Measurements from ENCODE around the gene PLRG1.
"Not testable (repeated sequence)": the region's sequence is repeated elsewhere in the genome, so short reads cannot be mapped to it uniquely, and the experiment has no call there.

PLRG1 gene

GRCh38 chr4:154549894-154550790, at the start of gene PLRG1:
TSS of gene PLRG1 (minus strand) at chr4:154550400. CDS start at chr4:154550308, 92 bp downstream.
- Histone ChIP-seq H3K27me3 (ENCODE audit: control insufficient read depth, insufficient read depth, low read length) (no peaks in the 10 kb centered on the region), H3K9me3 (ENCODE audit: control insufficient read depth, insufficient read depth, low read length) (no peaks in the 10 kb centered on the region), H3K4me1 (ENCODE audit: control insufficient read depth, insufficient read depth, low read length) (peaks cover 4% of the 10 kb centered on the region), H3K36me3 (ENCODE audit: control insufficient read depth, insufficient read depth, low read length) (peaks cover 5% of the 10 kb centered on the region), H3K4me3 (ENCODE audit: low read depth, low read length) (peak within 1 kb of the TSS; percentile 95), H3K9ac (ENCODE audit: low read depth, low read length) (peak within 1 kb of the TSS; percentile 79)

GRCh38 chr4:154597798-154598774, 47.9 kb upstream of the PLRG1 start:
- no peaks in the 10 kb centered on the region for H3K9me3 ChIP-seq (ENCODE audit: control insufficient read depth, insufficient read depth, low read length)
- H3K27me3 ChIP-seq (ENCODE audit: control insufficient read depth, insufficient read depth, low read length), result no peaks in the 10 kb centered on the region
- H3K4me3 ChIP-seq (ENCODE audit: low read depth, low read length), result no peak overlapping the region
- H3K9ac ChIP-seq (ENCODE audit: low read depth, low read length), result no peak overlapping the region
- H3K4me1 ChIP-seq (ENCODE audit: control insufficient read depth, insufficient read depth, low read length), result no peaks in the 10 kb centered on the region
- H3K36me3 ChIP-seq (ENCODE audit: control insufficient read depth, insufficient read depth, low read length), result no peaks in the 10 kb centered on the region

GRCh38 chr4:154597281-154597680, 47.1 kb upstream of the PLRG1 start:
- H3K9me3 ChIP-seq (ENCODE audit: control insufficient read depth, insufficient read depth, low read length); H3K4me3 ChIP-seq (ENCODE audit: low read depth, low read length); H3K9ac ChIP-seq (ENCODE audit: low read depth, low read length); H3K36me3 ChIP-seq (ENCODE audit: control insufficient read depth, insufficient read depth, low read length); H3K27me3 ChIP-seq (ENCODE audit: control insufficient read depth, insufficient read depth, low read length); H3K4me1 ChIP-seq (ENCODE audit: control insufficient read depth, insufficient read depth, low read length): not testable (repeated sequence)

GRCh38 chr4:154595807-154596206, 45.6 kb upstream of the PLRG1 start:
- Histone ChIP-seq H3K4me1 (ENCODE audit: control insufficient read depth, insufficient read depth, low read length) (no peaks in the 10 kb centered on the region), H3K9ac (ENCODE audit: low read depth, low read length) (no peak overlapping the region), H3K9me3 (ENCODE audit: control insufficient read depth, insufficient read depth, low read length) (no peaks in the 10 kb centered on the region), H3K36me3 (ENCODE audit: control insufficient read depth, insufficient read depth, low read length) (no peaks in the 10 kb centered on the region), H3K27me3 (ENCODE audit: control insufficient read depth, insufficient read depth, low read length) (no peaks in the 10 kb centered on the region), H3K4me3 (ENCODE audit: low read depth, low read length) (no peak overlapping the region)

GRCh38 chr4:154594343-154594742, 44.1 kb upstream of the PLRG1 start:
- H3K4me3 ChIP-seq (ENCODE audit: low read depth, low read length); H3K9me3 ChIP-seq (ENCODE audit: control insufficient read depth, insufficient read depth, low read length); H3K4me1 ChIP-seq (ENCODE audit: control insufficient read depth, insufficient read depth, low read length); H3K9ac ChIP-seq (ENCODE audit: low read depth, low read length); H3K36me3 ChIP-seq (ENCODE audit: control insufficient read depth, insufficient read depth, low read length); H3K27me3 ChIP-seq (ENCODE audit: control insufficient read depth, insufficient read depth, low read length): not testable (repeated sequence)

GRCh38 chr4:154593868-154594267, 43.7 kb upstream of the PLRG1 start:
- no peaks in the 10 kb centered on the region for H3K4me1 ChIP-seq (ENCODE audit: control insufficient read depth, insufficient read depth, low read length)
- H3K27me3 ChIP-seq (ENCODE audit: control insufficient read depth, insufficient read depth, low read length), result no peaks in the 10 kb centered on the region
- H3K36me3 ChIP-seq (ENCODE audit: control insufficient read depth, insufficient read depth, low read length), result no peaks in the 10 kb centered on the region
- no peak overlapping the region for H3K9ac ChIP-seq (ENCODE audit: low read depth, low read length)
- H3K9me3 ChIP-seq (ENCODE audit: control insufficient read depth, insufficient read depth, low read length), result no peaks in the 10 kb centered on the region
- H3K4me3 ChIP-seq (ENCODE audit: low read depth, low read length), result no peak overlapping the region

GRCh38 chr4:154591890-154592289, 41.7 kb upstream of the PLRG1 start:
- Histone ChIP-seq H3K4me1 (ENCODE audit: control insufficient read depth, insufficient read depth, low read length) (no peaks in the 10 kb centered on the region), H3K9ac (ENCODE audit: low read depth, low read length) (no peak overlapping the region), H3K9me3 (ENCODE audit: control insufficient read depth, insufficient read depth, low read length) (no peaks in the 10 kb centered on the region), H3K4me3 (ENCODE audit: low read depth, low read length) (no peak overlapping the region), H3K36me3 (ENCODE audit: control insufficient read depth, insufficient read depth, low read length) (no peaks in the 10 kb centered on the region), H3K27me3 (ENCODE audit: control insufficient read depth, insufficient read depth, low read length) (no peaks in the 10 kb centered on the region)

- no peaks in the 10 kb centered on the region for H3K36me3 ChIP-seq (ENCODE audit: control insufficient read depth, insufficient read depth, low read length)
- H3K4me3 ChIP-seq (ENCODE audit: low read depth, low read length), result no peak within 1 kb of the TSS
- no peaks in the 10 kb centered on the region for H3K27me3 ChIP-seq (ENCODE audit: control insufficient read depth, insufficient read depth, low read length)
- H3K9ac ChIP-seq (ENCODE audit: low read depth, low read length), result no peak within 1 kb of the TSS
- H3K9me3 ChIP-seq (ENCODE audit: control insufficient read depth, insufficient read depth, low read length), result no peaks in the 10 kb centered on the region
- H3K4me1 ChIP-seq (ENCODE audit: control insufficient read depth, insufficient read depth, low read length), result no peaks in the 10 kb centered on the region
Observed at GRCh38 chr4:154590329-154591006, 40.3 kb upstream of the PLRG1 start, which contains the start of gene FGA. TSS of gene FGA (minus strand) at chr4:154590742. CDS start at chr4:154590687, 55 bp downstream.

- Histone ChIP-seq H3K27me3 (ENCODE audit: control insufficient read depth, insufficient read depth, low read length) (no peaks in the 10 kb centered on the region), H3K4me3 (ENCODE audit: low read depth, low read length) (no peak overlapping the region), H3K9ac (ENCODE audit: low read depth, low read length) (no peak overlapping the region), H3K9me3 (ENCODE audit: control insufficient read depth, insufficient read depth, low read length) (no peaks in the 10 kb centered on the region), H3K4me1 (ENCODE audit: control insufficient read depth, insufficient read depth, low read length) (no peaks in the 10 kb centered on the region), H3K36me3 (ENCODE audit: control insufficient read depth, insufficient read depth, low read length) (no peaks in the 10 kb centered on the region)
Observed at GRCh38 chr4:154589296-154590197, 39.3 kb upstream of the PLRG1 start.

GRCh38 chr4:154588198-154588597, 38.0 kb upstream of the PLRG1 start:
- Histone ChIP-seq H3K27me3 (ENCODE audit: control insufficient read depth, insufficient read depth, low read length) (no peaks in the 10 kb centered on the region), H3K4me3 (ENCODE audit: low read depth, low read length) (no peak overlapping the region), H3K4me1 (ENCODE audit: control insufficient read depth, insufficient read depth, low read length) (no peaks in the 10 kb centered on the region), H3K36me3 (ENCODE audit: control insufficient read depth, insufficient read depth, low read length) (no peaks in the 10 kb centered on the region), H3K9me3 (ENCODE audit: control insufficient read depth, insufficient read depth, low read length) (no peaks in the 10 kb centered on the region), H3K9ac (ENCODE audit: low read depth, low read length) (no peak overlapping the region)

Measured in iPS-15b (cell line).